K562 (cell line): ENCODE results near the gene MAP2K4. TPM values are rescaled to one million over a fixed set of nuclear protein-coding genes. Genes with fewer than 3 reads are reported as not detected.

Source experiments
- ATF7 ChIP-seq: fragments of 450-650 bp; IDR thresholded peaks from 2 replicates; pipeline ENCODE4 v1.7.1; 2014; ENCODE audit warnings: mild to moderate bottlenecking, moderate library complexity
- BACH1 ChIP-seq: fragments of 200-800 bp; sonication (Bioruptor generic); IDR thresholded peaks from 2 replicates; pipeline ENCODE4 v1.6.1; 2016; ENCODE audit warnings: missing genetic modification characterization, missing compliant biosample characterization
- C11orf30 ChIP-seq: fragments of 450-650 bp; IDR thresholded peaks from 2 replicates; pipeline ENCODE4 v1.6.1; 2016; ENCODE audit warnings: low read depth, mild to moderate bottlenecking
- CBFB ChIP-seq: sonication (generic); formaldehyde crosslinking; IDR thresholded peaks from 2 replicates; pipeline ENCODE4 v1.4.0; 2020; ENCODE audit warnings: mild to moderate bottlenecking, missing genetic modification reagents
- DDX20 ChIP-seq: fragments of 450-650 bp; IDR thresholded peaks from 2 replicates; pipeline ENCODE4 v1.6.1; 2016; ENCODE audit warnings: missing genetic modification characterization, low read depth, mild to moderate bottlenecking, missing compliant biosample characterization, moderate library complexity
- ESRRB ChIP-seq: fragments of 250-450 bp; sonication (Bioruptor Pico); IDR thresholded peaks from 2 replicates; pipeline ENCODE4 v1.5.0; 2020; ENCODE audit warnings: mild to moderate bottlenecking, moderate library complexity, borderline replicate concordance
- HDGF ChIP-seq: fragments of 450-650 bp; IDR thresholded peaks from 2 replicates; pipeline ENCODE4 v1.6.1; 2016
- KAT2B ChIP-seq: IDR thresholded peaks from one replicate; pipeline ENCODE4 v1.6.1; 2012; ENCODE audit warnings: low read depth, mild to moderate bottlenecking, control low read depth, inconsistent platforms, low read length, moderate library complexity
- MBD1 ChIP-seq: fragments of 250-450 bp; sonication (Bioruptor Pico); IDR thresholded peaks from 2 replicates; pipeline ENCODE4 v1.8.0; 2022; ENCODE audit warnings: inconsistent platforms
- MTA2 ChIP-seq: fragments of 450-650 bp; IDR thresholded peaks from 2 replicates; pipeline ENCODE4 v1.6.1; 2016; ENCODE audit warnings: low read depth
- PCBP1 ChIP-seq: fragments of 200-400 bp; formaldehyde crosslinking; IDR thresholded peaks from 2 replicates; pipeline ENCODE4 v1.6.1; 2018; ENCODE audit warnings: mild to moderate bottlenecking, low read depth, low read length; ENCODE audit not compliant: poor library complexity, severe bottlenecking
- POLR3A ChIP-seq: IDR thresholded peaks from 2 replicates; pipeline ENCODE4 v1.6.1; 2011; ENCODE audit warnings: borderline replicate concordance, mild to moderate bottlenecking, moderate library complexity; ENCODE audit not compliant: insufficient read length, insufficient read depth; ENCODE audit errors: extremely low read depth
- PREB ChIP-seq: sonication (generic); formaldehyde crosslinking; IDR thresholded peaks from 2 replicates; pipeline ENCODE4 v1.8.1; 2023; ENCODE audit warnings: mild to moderate bottlenecking, missing genetic modification reagents
- RBBP5 ChIP-seq: fragments of 200-600 bp; sonication (generic); IDR thresholded peaks from 2 replicates; pipeline ENCODE4 v1.6.1; 2012; ENCODE audit warnings: borderline replicate concordance, mild to moderate bottlenecking, low read length, control low read depth, inconsistent platforms; ENCODE audit not compliant: insufficient read depth, poor library complexity, severe bottlenecking
- RNF2 ChIP-seq: sonication (generic); IDR thresholded peaks from 2 replicates; pipeline ENCODE4 v1.6.1; 2016
- SMAD2 ChIP-seq: fragments of 150-350 bp; IDR thresholded peaks from 2 replicates; pipeline ENCODE4 v1.6.1; 2014; ENCODE audit warnings: low read depth, mild to moderate bottlenecking, low read length
- THAP12 ChIP-seq: fragments of 250-450 bp; sonication (Bioruptor Pico); IDR thresholded peaks from 2 replicates; pipeline ENCODE4 v1.9.0; 2021; ENCODE audit warnings: mild to moderate bottlenecking, inconsistent platforms
- TOE1 ChIP-seq, 2 experiments: fragments of 450-650 bp in 1 of 2; sonication (generic) in 1 of 2; formaldehyde crosslinking in 1 of 2; IDR thresholded peaks; 2 replicates each; pipeline versions ENCODE4 v1.7.1 to v1.8.0; 2016 to 2022; ENCODE audit warnings: borderline replicate concordance in 2 of 2, mild to moderate bottlenecking in 2 of 2, antibody characterized with exemption in 1 of 2, inconsistent platforms in 1 of 2, low read depth in 1 of 2, missing genetic modification reagents in 1 of 2, moderate library complexity in 1 of 2
- ZNF347 ChIP-seq: fragments of 450-650 bp; formaldehyde crosslinking; IDR thresholded peaks from 2 replicates; pipeline ENCODE4 v1.4.0; 2020; ENCODE audit warnings: low read depth, mild to moderate bottlenecking, moderate library complexity
- polyA plus RNA-seq, 8 experiments: library from polyadenylated mRNA; depleted of rRNA in 4 of 8; stranded (reverse) in 5 of 8; unstranded in 3 of 8; fragments of >200 nt; fragmentation: Nextera tagmentation in 2 of 8; fragmentation: Illumina TruSeq in 1 of 8; extraction: Ambion mirVana in 2 of 8; extraction: Trizol in 1 of 8; gene quantifications; 2 replicates each; pipeline versions ENCODE4 v1.2.1 to v1.2.3, GENCODE V29; 2011 to 2014; ENCODE audit warnings: inconsistent platforms in 1 of 8, missing spikeins in 1 of 8
- total RNA-seq, 7 experiments: library from RNA; depleted of rRNA in 6 of 7; stranded (reverse); fragments of >200 nt in 6 of 7; fragmentation: Illumina TruSeq in 2 of 7; extraction: Trizol in 2 of 7; gene quantifications; 2 replicates each; pipeline versions ENCODE4 v1.2.1 to v1.2.3, GENCODE V29; 2011 to 2021; ENCODE audit warnings: low replicate concordance in 1 of 7

The MAP2K4 gene
- total and polyA plus RNA-seq, 9 of the 15 experiments (the other 6 are each of a cell fraction or from before 2014, with no cell fraction given) = 3.0 to 15.9 (median 10.8) TPM

GRCh38 chr17:11997147-11997971, 23.3 kb upstream of the MAP2K4 start, which contains the start of gene ZNF18 (continued):
- TF ChIP-seq DDX20 (tag) (no peak), PCBP1 (no peak), MBD1 (CRISPR knock-in tag) (no peak), THAP12 (CRISPR knock-in tag) (no peak; the same call in 1 of the 2 replicates), BACH1 (tag) (no peak), POLR3A (no peak), RBBP5 (peak; percentile 68), TOE1 (IDR thresholded peaks at IDR 0.05; ENCODE audit: borderline replicate concordance) (0 out of 2 replicates have a peak, but pooled peaks have one; percentile 16), TOE1 (CRISPR knock-in tag; IDR thresholded peaks at IDR 0.05; ENCODE audit: borderline replicate concordance, low read depth) (no peak), C11orf30 (no peak), MTA2 (no peak), CBFB (CRISPR knock-in tag) (no peak), PREB (no peak), KAT2B (no peak), ESRRB (no peak), ATF7 (peak; percentile 62; the same call in 1 of the 2 replicates), HDGF (0 out of 2 replicates have a peak, but pooled peaks have one; percentile 57), RNF2 (no peak), ZNF347 (CRISPR knock-in tag) (no peak), SMAD2 (no peak)
